ENCODE results near the gene RBM4B. TPM values are rescaled to one million over a fixed set of nuclear protein-coding genes. Genes with fewer than 3 reads are reported as not detected.

Gene RBM4B
- total and polyA plus RNA-seq, 4 donors = 9.4 to 33.9 (median 11.1) TPM

DNA sequence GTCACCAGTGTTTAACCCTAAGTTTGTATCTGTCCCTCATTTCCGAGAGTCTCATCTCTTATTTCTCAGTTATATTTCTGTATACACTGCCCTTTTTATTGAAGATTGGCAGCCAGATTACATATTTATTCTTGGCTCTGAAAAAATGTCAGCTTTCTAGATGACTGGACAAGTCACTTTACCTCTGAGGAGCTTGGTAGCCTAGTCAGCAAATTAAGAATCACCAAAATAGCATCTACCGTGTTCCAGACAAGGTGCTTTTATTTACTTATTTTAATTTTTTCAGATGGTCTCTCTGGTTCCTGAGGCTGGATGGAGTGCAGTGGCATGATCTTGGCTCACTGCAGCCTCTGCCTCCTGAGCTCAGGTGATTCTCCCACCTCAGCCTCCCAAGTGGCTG is 44.7 kb downstream of the RBM4B start:
- 82 to 95% methylated on average over 2 of the region's 2 CpGs for WGBS, 2 donors
- ATAC-seq (ENCODE audit: insufficient read depth, low FRiP score) (no peak), DNase-seq (no peak)
- no peak overlapping the region for H3K4me3 ChIP-seq
- H3K27me3 ChIP-seq (ENCODE audit: control insufficient read depth in 3 of 3, insufficient read depth in 3 of 3, low read length in 2 of 3) = no peaks in the 10 kb centered on the region
- peaks cover 5 to 33% (median 22%) of the 10 kb centered on the region in 4 donors for H3K36me3 ChIP-seq (ENCODE audit: control insufficient read depth in 4 of 4, insufficient read depth in 4 of 4, low read length in 4 of 4)
- H3K4me1 ChIP-seq (ENCODE audit: control insufficient read depth in 5 of 5, insufficient read depth in 5 of 5, low read length in 5 of 5) = peaks cover 0 to 8% (median 4%) of the 10 kb centered on the region in 5 donors
- H3K9ac ChIP-seq (ENCODE audit: insufficient read depth in 1 of 2, low read length in 2 of 2) = no peak overlapping the region
- TF ChIP-seq, protein P1, sequence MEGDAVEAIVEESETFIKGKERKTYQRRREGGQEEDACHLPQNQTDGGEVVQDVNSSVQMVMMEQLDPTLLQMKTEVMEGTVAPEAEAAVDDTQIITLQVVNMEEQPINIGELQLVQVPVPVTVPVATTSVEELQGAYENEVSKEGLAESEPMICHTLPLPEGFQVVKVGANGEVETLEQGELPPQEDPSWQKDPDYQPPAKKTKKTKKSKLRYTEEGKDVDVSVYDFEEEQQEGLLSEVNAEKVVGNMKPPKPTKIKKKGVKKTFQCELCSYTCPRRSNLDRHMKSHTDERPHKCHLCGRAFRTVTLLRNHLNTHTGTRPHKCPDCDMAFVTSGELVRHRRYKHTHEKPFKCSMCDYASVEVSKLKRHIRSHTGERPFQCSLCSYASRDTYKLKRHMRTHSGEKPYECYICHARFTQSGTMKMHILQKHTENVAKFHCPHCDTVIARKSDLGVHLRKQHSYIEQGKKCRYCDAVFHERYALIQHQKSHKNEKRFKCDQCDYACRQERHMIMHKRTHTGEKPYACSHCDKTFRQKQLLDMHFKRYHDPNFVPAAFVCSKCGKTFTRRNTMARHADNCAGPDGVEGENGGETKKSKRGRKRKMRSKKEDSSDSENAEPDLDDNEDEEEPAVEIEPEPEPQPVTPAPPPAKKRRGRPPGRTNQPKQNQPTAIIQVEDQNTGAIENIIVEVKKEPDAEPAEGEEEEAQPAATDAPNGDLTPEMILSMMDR (IDR thresholded peaks at IDR 0.05; ENCODE audit: control extremely low read depth, extremely low read depth) = no peak
- no peak overlapping the region for H3K27ac ChIP-seq (ENCODE audit: low read depth in 1 of 2, low read length in 1 of 2)
- H3K9me3 ChIP-seq (ENCODE audit: control insufficient read depth in 4 of 4, insufficient read depth in 3 of 4, low read length in 3 of 4) = no peaks in the 10 kb centered on the region

DNA sequence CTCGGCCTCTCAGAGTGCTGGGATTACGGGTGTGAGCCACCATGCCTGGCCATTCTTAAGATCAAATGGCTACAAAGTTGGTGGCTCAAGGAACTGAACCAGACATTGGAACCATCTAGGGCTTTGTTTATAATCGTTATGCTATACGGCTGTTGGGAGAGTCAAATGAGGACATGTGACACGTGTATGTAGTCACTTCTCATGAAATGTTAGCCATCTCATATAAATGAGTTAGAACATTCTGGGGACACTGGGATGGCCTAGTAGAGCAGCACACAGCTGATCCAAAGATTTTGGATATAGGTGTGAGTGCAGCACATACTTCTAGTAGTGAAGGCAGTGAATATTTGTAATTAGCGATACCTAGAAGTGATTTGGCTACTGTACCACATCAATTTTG is 45.8 kb downstream of the RBM4B start:
- DNase-seq = no peak
- no peak overlapping the region for H3K4me3 ChIP-seq
- no peak overlapping the region for H3K27ac ChIP-seq (ENCODE audit: low read depth in 1 of 2, low read length in 1 of 2)
- ATAC-seq (ENCODE audit: insufficient read depth, low FRiP score) = no peak
- no peaks in the 10 kb centered on the region for H3K9me3 ChIP-seq (ENCODE audit: control insufficient read depth in 4 of 4, insufficient read depth in 3 of 4, low read length in 3 of 4)
- peaks cover 0 to 3% (median 0%) of the 10 kb centered on the region in 5 donors for H3K4me1 ChIP-seq (ENCODE audit: control insufficient read depth in 5 of 5, insufficient read depth in 5 of 5, low read length in 5 of 5)
- no peak overlapping the region for H3K9ac ChIP-seq (ENCODE audit: insufficient read depth in 1 of 2, low read length in 2 of 2)
- TF ChIP-seq, protein P1 (IDR thresholded peaks at IDR 0.05; ENCODE audit: control extremely low read depth, extremely low read depth) = no peak
- 93 to 94% methylated on average over 6 of the region's 6 CpGs for WGBS, 2 donors
- no peaks in the 10 kb centered on the region for H3K27me3 ChIP-seq (ENCODE audit: control insufficient read depth in 3 of 3, insufficient read depth in 3 of 3, low read length in 2 of 3)
- peaks cover 14 to 42% (median 32%) of the 10 kb centered on the region in 4 donors for H3K36me3 ChIP-seq (ENCODE audit: control insufficient read depth in 4 of 4, insufficient read depth in 4 of 4, low read length in 4 of 4)

DNA sequence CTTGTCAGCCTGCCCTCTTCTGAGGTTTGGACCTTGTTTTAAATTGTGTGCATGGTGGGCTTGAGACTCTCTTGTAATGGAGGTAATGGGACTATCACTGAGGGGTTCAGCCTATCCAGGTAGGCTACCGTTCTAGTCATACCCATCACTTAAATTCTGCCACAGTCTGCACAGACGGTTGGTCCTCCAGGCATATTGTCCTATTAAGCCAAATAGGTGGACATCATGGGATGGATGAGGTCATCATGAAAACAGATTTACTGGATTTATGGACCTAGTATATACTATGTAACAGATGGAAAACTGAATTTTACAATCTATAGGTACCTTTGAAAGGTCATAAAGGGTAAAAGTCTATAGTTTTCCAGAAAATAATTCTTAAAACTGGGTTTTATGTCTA is 48.3 kb downstream of the RBM4B start:
- TF ChIP-seq, protein P1 (IDR thresholded peaks at IDR 0.05; ENCODE audit: control extremely low read depth, extremely low read depth) = no peak
- ATAC-seq (ENCODE audit: insufficient read depth, low FRiP score) = no peak
- no peak for DNase-seq
- Histone ChIP-seq H3K9ac (ENCODE audit: insufficient read depth in 1 of 2, low read length in 2 of 2) (no peak overlapping the region), H3K27me3 (ENCODE audit: control insufficient read depth in 3 of 3, insufficient read depth in 3 of 3, low read length in 2 of 3) (no peaks in the 10 kb centered on the region), H3K9me3 (ENCODE audit: control insufficient read depth in 4 of 4, insufficient read depth in 3 of 4, low read length in 3 of 4) (no peaks in the 10 kb centered on the region), H3K4me1 (ENCODE audit: control insufficient read depth in 5 of 5, insufficient read depth in 5 of 5, low read length in 5 of 5) (peaks cover 0 to 3% (median 0%) of the 10 kb centered on the region in 5 donors), H3K27ac (ENCODE audit: low read depth in 1 of 2, low read length in 1 of 2) (no peak overlapping the region), H3K4me3 (no peak overlapping the region), H3K36me3 (ENCODE audit: control insufficient read depth in 4 of 4, insufficient read depth in 4 of 4, low read length in 4 of 4) (peaks cover 19 to 59% (median 51%) of the 10 kb centered on the region in 4 donors)
- 93% methylated on average over 2 of the region's 2 CpGs for WGBS, 2 donors

DNA sequence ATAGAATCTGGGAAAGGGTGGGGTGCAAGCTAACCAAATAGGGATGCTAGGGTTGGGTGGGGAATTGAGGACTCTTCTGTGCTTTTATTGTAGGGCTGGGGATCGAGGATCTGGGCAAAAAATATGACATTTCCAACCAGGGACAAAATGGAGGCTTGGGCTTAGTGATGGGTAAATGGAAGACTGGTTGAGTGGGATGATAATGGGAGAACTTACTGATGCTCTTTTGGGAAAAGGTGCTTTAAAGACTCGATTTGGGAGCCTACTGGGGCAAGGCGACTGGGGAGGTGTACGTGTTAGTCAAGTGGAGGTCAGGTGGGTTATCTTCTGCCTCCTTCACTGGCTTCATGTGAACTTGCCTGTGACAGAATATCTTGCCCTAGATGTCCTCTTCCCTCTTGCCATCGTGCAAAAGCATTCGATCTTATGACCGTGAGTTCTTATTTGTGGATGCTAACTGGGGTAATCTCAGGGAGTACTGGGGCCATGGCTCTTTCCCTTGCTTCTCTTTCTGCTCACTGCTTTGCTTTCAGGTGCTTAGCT is 49.6 kb downstream of the RBM4B start:
- WGBS, 2 donors = 92 to 94% methylated on average over 7 of the region's 7 CpGs

More for the DNA sequence above, 49.6 kb downstream of the RBM4B start:
- H3K4me3 ChIP-seq = no peak overlapping the region
- H3K27me3 ChIP-seq (ENCODE audit: control insufficient read depth in 3 of 3, insufficient read depth in 3 of 3, low read length in 2 of 3) = no peaks in the 10 kb centered on the region
- DNase-seq = no peak
- peaks cover 19 to 68% (median 57%) of the 10 kb centered on the region in 4 donors for H3K36me3 ChIP-seq (ENCODE audit: control insufficient read depth in 4 of 4, insufficient read depth in 4 of 4, low read length in 4 of 4)
- TF ChIP-seq, protein P1 (IDR thresholded peaks at IDR 0.05; ENCODE audit: control extremely low read depth, extremely low read depth) = no peak
- H3K9ac ChIP-seq (ENCODE audit: insufficient read depth in 1 of 2, low read length in 2 of 2) = no peak overlapping the region
- H3K4me1 ChIP-seq (ENCODE audit: control insufficient read depth in 5 of 5, insufficient read depth in 5 of 5, low read length in 5 of 5) = peaks cover 0 to 4% (median 0%) of the 10 kb centered on the region in 5 donors
- no peak for ATAC-seq (ENCODE audit: insufficient read depth, low FRiP score)
- no peaks in the 10 kb centered on the region for H3K9me3 ChIP-seq (ENCODE audit: control insufficient read depth in 4 of 4, insufficient read depth in 3 of 4, low read length in 3 of 4)
- H3K27ac ChIP-seq (ENCODE audit: low read depth in 1 of 2, low read length in 1 of 2) = no peak overlapping the region

Data from lung (tissue), 12 donors.